ENCODE measurements around the gene MAD1L1.
"Not testable (repeated sequence)": the region's sequence is repeated elsewhere in the genome, so short reads cannot be mapped to it uniquely, and the experiment has no call there.

MAD1L1 gene

DNA sequence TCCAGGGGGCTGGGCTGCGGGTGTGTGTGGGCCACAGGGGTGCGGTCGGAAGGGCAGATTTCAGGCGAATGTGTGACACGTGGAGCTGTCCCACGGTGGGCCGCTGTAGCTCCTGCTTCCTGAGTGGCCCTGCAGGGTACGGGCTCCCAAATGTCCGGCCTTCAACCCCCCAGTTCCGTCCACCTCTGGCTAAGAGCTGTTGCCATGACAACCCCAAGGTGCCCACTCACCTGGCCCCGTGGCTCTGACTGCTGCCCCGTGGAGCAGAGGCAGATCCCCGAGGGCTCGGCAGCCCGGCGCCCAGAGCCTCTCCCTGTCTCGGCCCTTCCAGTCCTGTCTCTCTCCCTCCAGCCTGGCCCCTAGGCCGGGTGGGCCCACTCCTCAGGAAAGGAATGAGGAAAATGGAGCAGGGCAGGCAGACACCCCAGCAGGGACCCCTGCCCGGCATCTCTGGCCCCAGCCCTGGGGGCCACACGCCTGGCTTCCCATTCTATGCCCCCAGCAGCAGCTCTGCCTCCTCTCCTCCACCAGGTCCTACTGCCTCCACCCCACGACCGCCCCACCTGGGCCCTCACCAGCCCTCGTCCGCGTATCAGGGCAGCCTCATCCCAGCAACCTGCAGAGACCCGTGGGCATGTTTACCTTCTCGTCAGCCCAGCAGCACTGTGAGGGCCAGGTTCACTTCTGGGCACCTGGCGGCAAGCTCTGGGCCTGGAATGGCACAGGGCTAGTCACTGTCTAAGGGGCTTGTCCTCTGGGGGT lies 347.1 kb downstream of the MAD1L1 start:
- DNase-seq (ENCODE audit: low read depth in 3 of 3), result no peak

DNA sequence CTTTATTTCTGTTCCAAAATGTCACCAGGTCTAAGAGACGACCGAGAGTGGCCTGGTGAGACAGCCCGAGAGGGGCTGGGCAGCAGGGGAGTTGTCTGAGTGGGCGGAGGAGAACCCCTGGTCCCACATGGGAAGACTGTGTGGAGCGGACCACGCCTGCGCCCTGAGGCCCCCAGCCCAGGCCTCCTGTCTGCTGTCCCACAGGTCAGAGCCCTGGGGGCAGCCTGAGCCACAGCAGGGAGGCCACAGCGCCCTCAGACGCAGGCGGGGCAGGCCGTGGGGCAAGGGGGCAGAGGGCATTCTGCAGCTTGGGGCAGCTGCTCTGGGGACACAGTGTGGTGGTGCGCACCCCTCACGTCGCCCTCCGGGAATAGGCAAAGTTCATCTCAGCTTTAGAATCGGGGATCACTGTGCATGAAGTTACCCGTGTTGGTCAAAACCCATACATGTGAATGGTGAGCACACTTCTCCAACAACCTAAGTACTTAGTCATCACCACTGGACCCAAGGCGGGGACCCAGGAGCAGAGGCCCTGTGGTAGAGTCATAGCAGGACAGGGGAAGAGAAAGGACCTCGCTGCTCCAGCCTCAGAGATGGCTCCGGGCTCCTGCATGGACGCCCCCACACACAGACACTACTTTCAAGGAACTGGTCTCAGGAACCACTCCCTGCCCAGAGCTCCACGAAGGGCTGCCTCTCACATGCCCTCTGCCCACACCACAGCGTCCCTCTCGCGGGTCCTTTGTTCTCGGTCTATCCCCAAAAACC lies 348.0 kb downstream of the MAD1L1 start:
- DNase-seq (ENCODE audit: low read depth in 3 of 3), result no peak

DNA sequence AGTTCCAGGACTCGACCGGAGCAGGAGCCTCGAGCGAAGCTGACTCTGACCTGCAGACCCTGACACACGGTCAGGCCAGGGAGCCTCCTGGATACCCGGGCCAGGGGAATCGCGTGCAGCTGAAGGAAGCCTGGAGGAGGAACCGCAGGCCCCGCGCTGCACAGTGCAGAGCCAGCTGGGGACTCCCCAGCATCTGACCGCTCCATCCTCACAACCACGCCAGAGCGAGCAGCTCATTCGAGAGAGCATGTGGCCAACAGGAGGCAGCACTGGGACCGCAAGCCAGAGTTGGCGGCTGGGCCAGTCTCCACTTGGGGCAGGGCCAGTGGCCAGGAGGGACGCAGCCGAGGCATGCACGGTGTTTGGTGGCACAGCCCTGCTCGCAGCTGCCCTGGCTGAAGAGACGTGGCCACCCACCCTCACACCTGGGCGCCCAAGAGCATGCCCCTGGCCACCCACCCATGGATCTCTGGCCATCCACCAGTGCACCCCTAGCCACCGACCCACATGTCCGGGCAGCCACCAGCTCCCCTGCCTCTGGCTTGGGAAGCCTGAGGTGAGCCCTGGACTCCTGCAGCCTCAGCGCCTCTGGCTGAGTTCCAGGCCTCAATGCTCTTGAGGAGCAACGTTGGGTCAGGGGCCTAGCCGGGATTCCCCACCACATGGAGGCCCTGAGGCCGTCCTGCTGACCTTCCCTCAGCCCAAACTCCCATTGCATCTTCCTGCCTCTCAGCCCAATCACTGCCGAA lies 348.7 kb downstream of the MAD1L1 start:
- no peak for DNase-seq (ENCODE audit: low read depth in 3 of 3)

DNA sequence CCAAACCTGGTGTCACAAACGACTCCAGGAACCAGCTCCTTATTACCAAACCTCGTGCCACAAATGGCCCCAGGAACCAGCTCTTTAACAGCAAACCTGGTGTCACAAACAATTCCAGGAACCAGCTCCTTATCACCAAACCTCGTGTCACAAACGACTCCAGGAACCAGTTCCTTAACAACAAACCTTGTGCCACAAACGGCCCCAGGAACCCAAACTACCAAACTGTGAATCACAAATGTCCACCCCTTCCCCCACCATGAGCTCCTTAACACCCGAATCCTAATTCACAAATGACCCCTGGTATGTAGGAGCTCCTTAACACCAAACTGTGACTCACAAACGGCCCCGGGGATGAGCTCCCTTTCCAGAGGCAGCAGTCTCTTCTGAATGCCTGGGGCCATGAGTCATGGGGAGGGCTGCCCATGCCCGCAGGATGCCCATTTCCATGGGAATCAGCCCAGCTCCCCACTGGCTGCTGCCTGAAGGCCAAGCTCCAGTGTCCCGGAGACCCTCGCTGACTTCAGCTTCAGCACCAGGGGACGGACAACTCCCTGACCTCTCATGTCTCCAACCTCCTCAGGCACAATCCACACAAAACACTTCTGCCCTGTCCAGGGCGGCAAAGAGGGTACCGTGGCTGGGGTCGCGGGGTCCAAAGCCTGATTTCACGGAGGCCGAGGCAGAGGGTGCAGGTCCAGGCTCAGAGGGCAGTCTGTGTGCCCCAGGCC lies 349.5 kb downstream of the MAD1L1 start:
- no peak for DNase-seq (ENCODE audit: low read depth in 3 of 3)

DNA sequence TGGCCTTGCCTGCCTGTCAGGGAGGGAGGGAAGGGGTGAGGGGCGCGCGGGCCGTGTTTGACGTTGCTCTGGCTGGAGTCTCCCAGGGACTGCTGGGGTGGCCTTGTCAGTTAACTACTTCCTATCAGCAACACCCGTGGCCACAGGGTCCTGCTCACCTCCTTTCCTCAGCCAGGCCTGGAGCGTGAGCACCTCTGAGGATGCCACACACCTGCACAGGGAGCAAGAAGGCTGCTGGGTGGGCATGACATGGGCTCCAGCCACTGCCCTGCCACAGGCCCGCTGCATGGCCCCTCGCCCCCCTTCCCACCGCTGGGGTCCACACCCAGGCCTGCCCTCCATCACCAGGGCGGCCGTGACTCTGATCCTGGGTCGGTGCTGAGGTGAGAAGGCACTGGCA lies 350.3 kb downstream of the MAD1L1 start:
- DNase-seq (ENCODE audit: low read depth in 3 of 3), result no peak

DNA sequence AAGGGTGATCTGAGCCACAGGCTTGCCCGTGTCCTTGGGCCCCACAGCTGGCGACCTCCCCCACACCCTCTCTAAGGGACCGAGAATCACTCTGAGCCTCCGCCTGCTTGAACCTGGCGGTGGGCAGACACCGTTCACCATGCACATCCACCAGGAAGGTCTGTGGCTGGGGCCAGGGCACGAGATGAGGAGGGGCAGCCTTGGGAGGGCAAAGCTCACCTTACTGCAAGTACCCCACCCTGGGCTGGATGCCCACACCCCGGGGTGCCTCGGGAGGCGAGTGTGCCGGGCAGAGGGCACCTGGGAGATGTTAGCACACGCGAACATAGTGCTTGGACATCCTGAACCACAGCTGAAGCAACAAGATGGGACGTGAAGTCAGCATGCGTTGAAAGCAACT lies 350.8 kb downstream of the MAD1L1 start:
- no peak for DNase-seq (ENCODE audit: low read depth in 3 of 3)

DNA sequence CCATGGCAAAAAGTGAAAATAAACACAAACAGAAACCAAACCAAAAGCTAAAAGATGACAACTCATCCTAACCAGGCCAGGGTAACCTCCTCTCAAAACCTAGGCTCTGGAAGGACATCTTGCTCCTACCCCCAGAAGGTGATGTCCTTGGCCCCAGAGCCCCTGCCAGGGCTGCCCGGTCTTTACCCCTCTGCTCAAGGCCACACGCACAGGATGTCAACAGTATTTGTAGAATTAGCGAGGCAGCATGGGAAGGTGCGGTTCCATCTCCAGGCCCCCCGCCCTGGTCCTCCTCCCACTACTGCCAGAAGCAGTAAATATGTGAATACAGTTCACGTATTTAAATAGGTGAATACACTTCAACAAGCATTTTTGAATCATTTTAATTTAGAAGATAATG lies 356.1 kb downstream of the MAD1L1 start:
- not testable (repeated sequence) for DNase-seq (ENCODE audit: low read depth in 3 of 3)

DNA sequence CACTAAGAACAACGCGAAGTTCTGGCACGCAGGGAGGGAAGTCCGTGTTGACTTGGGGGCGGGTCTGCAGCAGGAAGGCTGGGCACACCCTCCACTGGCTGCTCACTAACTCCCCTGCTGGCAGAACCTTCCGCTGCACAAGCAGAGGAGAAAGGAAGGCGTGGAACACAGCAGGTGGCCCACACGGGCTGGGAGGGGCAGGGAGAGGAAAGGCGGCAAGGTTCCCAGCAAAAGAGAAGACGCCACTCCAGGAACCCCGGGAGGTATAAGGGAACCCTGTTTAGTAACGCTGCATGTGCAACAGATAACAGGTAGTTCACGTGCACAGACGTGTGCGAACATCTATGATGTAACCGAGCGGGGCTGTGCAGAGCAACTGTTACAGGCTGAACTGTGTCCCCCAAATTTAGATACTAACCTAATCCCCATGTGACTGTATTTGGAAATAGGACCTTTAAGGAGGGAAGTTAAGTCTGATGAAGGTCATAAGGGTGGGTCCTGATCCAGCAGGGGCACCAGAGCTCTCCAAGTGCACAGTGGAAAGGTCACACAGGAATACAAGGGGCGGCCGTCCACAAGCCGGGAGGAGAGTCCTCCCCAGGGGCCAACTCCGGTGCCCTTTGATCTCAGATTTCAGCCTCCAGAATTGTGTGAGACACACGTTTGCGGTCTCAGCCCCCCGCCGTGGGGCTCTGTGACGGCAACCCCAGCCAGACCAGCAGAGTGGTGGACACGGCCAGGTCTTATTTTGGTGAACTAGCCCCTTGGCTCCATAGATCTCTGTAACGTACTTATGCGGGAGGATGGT lies 357.1 kb downstream of the MAD1L1 start:
- not testable (repeated sequence) for DNase-seq (ENCODE audit: low read depth in 3 of 3)

DNA sequence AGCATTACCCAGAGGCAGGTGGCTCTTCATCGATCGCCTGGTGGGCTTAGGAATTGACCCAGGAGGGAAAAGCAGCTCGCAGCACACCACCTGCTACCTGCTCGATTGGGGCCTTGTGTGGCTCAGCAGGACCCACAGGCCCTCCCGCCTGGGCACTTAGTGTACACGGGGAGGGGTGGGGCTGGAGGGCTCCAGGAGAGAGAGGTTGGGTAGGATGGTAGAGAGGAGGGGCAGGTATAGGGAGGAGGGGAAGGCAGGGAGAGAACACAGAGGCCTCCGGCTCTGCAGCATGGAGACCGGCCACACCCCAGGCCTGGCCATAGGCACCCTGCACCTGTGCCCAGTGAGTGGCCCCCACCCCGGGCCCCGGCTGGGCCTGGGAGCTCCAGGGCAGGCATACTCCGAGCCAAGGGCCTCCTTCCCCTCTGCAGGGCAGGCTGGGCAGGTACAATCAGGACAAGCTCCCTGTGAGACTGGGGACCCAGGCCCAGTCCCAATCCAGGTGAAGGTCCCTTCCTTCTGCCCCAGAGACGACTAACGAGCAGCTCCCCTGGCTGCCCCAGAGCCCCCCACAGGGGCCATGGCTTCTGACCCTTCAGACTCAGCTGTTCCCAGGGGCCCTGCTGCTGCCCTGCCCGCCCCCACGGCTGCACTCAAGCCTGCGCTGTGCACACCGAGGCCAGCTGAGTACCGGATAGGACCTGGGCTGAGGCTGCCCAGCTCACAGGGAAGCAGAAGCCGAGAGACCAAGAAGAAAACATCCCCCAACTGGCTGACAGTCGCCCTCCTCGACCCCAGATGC lies 358.0 kb downstream of the MAD1L1 start:
- not testable (repeated sequence) for DNase-seq (ENCODE audit: low read depth in 3 of 3)

DNA sequence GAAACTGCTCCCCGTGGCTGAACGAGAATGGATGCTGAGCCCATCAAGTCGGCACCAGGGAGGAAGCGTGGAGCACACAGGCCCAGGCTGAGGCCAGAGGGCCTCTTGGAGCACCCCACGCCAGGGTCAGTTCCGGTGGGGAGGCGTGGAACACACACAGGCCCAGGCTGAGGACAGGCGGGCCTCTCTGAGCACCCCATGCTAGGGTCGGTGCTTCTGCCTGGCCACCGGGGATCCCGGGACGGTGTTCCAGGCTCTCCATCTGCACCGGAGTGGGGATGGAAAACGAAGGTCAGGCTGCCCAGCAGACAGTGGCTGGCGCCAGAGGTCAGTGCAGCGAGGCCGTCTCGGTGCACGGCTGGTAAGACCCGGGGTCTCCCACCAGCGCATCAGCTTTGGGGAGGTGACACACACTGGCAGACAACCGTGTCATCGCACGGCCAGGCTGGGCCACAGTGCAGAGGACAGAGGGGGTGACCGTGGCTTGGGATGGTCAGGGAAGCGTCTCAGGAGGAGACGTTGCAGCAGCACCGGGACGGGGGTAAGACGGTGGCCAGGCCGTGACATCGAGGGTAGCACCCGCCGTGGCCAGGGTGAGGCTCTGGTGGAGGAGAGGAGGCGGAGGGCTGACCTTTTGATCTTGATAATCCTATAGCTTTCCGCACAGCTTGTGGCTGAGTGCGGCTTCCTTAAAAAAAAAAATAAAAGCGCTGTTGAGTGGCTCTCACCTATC lies 358.7 kb downstream of the MAD1L1 start:
- DNase-seq (ENCODE audit: low read depth in 3 of 3), result no peak

DNA sequence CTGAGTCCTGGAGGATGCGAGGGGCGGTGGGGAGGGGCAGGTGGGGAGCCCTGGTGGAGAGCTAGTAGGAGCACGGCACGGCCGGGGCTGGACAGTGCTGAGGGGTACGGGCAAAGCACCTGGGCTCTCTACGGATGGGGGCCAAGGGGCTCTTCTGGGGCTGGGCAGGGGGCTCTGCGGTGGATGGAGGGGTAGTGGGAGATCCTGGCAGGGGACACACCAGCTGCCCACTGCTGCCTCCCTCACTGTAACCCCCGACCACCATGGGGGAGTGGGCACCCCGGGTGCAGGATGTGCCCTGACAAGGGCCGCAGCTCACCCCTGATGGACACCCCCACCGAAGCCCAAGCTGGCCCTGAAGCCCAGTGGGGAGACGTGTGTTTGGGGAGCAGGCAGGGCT lies 359.3 kb downstream of the MAD1L1 start:
- no peak for DNase-seq (ENCODE audit: low read depth in 3 of 3)

DNA sequence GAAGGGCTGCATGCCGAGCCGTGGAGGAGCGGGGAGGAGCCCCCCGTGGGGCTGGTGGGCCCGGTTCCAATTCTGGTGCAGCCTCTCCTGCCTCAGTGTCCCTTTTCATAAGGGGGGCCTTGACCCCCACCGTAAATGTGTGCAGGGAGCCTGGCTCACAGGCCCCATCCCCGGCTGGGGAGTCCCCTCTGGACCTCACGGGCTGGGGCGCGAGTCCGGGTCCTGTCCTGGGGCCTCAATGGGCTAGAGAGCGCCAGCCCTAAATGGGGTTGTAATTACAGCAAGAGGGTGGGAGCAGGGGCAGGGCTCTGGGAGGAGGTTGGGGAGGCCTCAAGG lies 359.7 kb downstream of the MAD1L1 start:
- DNase-seq (ENCODE audit: low read depth in 3 of 3), result no peak

DNA sequence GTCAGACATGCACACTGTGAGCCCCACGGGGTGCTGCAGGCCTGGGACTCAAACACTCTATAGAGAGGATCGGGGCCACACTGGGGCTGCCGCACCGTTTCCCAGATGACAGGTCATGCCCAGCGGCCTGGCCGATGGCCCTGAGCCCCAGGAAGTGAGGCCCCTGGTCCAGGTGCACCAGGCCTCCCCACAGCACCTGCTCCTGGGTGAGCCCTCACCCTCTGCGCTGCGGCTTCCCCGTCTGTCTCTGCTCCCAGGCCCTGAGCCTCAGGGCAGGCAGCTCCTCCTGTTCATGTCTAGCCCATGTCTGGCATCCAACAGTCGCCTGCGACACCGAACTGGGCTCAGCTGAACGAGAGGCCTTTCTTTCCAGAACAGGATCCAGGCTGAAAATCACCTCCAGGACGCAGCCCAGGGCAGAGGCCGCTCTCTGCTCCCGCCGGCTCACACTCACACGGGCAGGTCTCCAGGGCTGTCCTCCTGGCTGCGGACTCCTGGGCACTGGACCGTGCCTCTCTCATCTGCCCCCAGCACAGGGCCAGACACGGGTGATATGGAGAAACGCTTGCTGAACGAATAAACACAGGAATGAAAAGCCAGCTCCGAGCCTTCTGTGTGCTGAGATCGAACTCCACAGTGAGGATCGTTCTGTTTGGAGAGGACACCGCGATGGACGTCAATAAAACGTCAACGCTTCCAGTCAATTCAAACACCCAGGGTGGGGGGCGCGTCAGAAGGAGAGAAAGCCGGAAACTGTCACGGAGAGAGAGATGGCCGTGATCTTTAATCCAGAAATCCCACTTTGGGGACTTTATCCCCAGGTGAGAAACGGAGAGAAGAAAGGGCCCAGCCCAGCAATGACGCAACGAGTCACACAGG lies 360.3 kb downstream of the MAD1L1 start:
- no peak for DNase-seq (ENCODE audit: low read depth in 3 of 3)

DNA sequence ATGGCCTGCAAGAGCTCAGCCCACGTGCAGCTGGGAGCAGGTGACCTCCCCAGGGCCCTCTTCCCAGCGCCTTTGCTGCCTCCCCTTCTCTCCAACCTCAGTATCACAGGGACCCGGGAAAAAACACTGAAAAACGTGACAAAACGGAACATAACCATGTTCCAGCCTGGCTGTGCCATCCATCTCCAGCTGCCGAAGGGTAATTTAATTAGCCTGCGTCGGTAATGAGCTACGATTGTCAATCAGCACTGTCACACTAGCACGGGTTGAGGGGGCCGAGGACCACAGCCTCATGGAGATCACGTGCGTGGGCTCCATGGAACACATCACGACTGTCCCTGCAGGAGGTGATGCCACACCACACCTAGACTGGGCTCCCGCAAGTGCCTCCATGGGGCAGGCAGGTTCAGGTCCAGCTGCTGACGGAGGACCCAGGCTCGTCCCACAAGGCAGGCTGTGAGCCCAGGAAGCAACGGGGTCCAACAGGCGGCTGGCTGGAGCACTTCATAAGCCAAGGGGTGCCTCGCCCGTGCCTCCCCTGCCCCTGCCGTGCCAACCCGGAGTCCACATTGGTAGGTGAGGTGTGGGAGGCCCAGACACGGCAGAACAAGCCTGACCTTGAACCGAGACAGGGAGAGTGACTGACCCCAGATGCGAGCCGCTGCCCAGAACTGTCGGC lies 363.2 kb downstream of the MAD1L1 start:
- DNase-seq (ENCODE audit: low read depth in 3 of 3), result no peak

DNA sequence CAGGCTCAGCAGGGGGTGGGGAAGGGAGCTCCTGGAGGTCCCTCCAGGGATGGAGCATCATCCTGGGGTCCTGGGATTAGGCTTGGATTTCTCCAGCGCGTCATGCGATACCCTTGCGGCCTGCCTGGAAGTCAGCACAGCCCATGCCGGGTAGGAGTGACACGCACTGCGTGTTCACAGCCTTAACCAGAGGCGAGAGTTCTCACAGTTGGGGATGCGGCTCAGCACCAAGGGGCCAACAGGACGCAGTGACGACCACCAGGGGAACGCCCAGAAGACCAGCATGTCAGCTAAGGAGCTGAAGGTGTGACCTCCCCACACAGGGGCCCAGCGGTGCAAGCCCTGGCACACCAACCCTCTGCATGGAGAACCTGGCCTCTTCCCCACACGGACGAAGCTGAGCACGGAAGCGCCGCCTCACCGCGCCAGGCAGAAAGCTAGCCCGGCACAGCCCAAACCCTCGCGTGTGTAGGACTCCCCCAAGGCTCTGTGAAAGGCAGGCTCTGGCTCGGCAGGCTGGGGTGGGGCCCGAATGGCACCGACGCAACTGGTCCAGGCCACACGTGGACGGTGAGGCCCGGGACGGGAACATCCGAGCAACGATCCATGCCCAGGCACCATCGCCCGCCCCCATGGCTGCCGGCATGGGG lies 364.1 kb downstream of the MAD1L1 start:
- no peak for DNase-seq (ENCODE audit: low read depth in 3 of 3)

DNA sequence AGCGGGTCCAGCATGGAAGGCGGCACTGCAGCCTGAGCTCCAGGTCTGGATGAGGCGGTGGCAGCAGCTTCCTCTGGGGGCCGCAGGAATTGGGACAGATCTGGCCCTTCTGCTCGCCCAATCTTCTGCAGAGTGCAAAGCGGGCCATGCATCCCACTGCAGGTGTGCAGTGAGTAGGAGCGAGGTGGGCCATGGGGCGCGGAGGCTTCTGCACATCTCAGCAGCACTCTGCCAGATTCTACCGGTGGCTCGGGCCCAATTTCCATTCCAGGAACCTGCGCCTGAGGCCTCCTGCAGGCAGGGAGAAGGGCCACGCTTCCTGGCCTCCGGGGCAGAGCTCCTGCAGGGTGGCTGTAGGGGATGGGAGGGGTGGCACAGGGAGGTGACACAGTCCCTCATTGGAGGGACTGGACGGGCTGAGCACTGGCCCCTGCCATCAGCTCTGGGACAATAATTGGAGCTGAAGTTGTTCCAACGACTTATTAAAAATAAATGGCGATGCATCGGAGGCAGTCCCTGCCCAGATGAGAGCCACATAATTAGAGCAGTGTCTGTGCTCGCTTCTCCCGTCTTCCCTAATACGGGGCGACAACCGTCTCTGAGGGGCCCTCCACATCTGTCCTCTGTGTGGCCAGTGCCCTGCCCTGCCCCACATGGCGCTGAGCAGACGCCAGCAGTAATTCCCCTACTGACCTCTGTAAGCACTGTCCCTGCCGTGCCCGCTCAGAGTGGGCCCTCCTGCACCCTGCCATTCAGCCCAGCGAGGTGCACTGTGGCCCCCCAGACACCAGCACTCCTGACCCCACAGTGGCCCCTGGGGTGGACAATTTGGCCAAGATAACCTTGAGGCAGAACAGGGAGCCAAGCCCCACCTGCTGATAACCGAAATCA lies 365.1 kb downstream of the MAD1L1 start:
- no peak for DNase-seq (ENCODE audit: low read depth in 3 of 3)

DNA sequence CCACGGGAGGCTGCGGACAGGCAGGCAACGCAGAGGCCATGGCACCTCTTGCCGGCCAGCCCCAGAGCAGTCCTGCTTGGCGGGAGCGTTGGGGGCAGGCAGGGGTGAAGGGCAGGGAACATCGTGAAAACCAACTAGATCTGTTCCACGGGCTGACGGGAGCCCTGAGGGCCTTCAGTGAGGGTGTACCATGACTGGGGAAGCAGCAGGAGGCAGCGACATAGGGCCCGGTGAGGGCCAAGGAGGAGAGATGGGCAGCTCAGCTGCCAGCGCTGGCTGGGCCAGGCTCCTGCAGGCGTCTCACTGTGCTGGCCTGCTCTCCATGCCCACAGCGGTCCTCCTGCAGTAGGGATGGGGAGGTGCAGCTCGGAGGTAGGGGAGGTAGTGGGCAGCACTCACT lies 366.1 kb downstream of the MAD1L1 start:
- no peak for DNase-seq (ENCODE audit: low read depth in 3 of 3)
